ENCODE data around the gene DAZL.

Gene DAZL

DNA sequence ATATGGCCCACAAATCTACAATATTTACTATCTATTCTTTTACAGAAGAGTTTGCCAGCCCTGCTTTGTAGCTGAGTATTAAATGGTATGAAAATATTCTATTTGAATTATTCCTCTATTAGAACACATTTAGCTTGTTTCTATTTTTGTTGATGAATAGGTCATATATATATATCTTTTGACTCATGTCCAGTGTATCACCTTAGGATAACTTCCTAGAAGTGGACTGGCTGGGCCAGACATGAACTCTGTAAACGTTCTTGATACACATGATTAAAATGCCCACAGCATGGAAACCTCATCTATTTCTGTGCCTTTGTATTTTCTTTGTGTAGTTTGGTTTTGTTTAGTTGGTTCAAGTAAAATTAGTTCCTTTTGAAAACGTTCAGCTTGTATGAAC is 37.1 kb downstream of the DAZL start:
- DNase-seq = no peak
- Mint-ChIP-seq H3K27me3 (peaks cover 16% of the 10 kb centered on the region), H3K4me3 (no peak overlapping the region), H3K9me3 (peaks cover 12 to 13% of the 10 kb centered on the region in 2 donors), H3K4me1 (no peaks in the 10 kb centered on the region), H3K27ac (no peak overlapping the region)
- ATAC-seq = no peak

DNA sequence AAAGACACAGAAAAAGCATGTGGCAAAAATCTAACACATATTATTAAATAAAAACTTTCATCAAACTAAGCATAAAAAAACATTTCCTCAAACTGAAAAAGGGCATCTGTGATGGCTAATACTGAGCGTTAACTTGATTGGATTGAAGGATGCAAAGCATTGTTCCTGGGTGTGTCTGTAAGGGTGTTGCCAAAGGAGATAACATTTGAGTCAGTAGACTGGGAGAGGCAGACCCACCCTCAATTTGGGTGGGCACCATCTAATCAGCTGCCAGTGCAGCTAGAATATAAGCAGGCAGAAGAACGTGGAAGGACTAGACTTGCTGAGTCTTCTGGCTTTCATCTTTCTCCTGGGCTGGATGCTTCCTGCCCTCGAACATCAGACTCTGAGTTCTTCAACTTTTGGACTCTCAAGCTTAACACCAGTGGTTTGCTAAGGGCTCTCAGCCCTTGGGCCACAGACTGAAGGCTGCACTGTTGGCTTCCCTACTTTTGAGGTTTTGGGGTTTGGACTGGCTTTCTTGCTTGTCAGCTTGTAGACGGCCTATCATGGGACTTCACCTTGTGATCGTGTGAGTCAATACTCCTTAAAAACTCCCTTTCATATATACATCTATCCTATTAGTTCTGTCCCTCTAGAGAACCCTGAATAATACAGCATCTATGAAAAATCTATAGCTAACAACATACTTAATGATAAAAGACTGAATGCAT is 45.4 kb downstream of the DAZL start:
- Mint-ChIP-seq H3K27me3 (no peaks in the 10 kb centered on the region), H3K9me3 (peaks cover 0 to 7% of the 10 kb centered on the region in 2 donors), H3K27ac (no peak overlapping the region), H3K4me3 (no peak overlapping the region), H3K4me1 (no peaks in the 10 kb centered on the region)
- no peak for DNase-seq
- no peak for ATAC-seq

DNA sequence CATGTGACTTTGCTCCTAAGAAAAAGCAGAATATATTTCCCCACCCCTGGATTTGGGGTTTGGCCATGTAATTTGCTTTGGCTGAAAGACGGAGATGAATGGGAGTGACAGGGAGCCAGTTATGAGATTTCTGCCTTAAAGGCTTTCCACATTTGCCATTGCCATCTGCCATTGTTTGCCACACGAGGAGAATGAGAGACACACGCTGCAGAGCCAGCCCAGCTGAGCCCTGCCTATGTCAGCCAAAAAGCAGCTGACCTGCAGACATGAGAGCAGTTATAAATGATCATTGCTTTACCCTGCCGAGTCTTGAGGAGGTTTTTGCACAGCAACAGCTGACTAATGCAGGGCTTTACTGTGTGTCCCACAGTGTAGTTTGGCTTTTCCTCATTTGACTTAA is 51.1 kb downstream of the DAZL start:
- H3K4me3 Mint-ChIP-seq = no peak overlapping the region
- no peaks in the 10 kb centered on the region for H3K9me3 Mint-ChIP-seq
- H3K27ac Mint-ChIP-seq = no peak overlapping the region
- peaks cover 22% of the 10 kb centered on the region for H3K27me3 Mint-ChIP-seq
- DNase-seq (no peak), ATAC-seq (no peak)
- peaks cover 19% of the 10 kb centered on the region for H3K4me1 Mint-ChIP-seq

DNA sequence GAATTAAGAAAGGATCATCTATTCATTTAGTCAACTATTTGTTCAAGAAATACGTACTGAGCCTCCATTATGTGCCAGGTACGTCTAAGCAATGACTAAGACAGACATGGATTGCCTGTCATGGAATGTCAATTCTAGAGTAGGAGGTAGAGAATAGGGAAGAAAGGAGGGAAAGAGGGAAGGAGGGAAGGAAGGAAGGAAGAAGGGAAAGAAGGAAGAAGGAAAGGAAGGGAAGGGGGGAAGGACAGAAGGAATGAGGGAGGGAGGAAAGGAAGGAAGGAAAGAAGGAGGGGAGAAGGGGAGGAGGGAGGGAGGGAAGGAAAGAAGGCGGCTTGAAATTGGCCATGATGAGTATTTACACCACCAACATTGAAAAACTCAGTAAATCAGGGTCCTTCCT is 52.5 kb downstream of the DAZL start:
- H3K27ac Mint-ChIP-seq = no peak overlapping the region

DNA sequence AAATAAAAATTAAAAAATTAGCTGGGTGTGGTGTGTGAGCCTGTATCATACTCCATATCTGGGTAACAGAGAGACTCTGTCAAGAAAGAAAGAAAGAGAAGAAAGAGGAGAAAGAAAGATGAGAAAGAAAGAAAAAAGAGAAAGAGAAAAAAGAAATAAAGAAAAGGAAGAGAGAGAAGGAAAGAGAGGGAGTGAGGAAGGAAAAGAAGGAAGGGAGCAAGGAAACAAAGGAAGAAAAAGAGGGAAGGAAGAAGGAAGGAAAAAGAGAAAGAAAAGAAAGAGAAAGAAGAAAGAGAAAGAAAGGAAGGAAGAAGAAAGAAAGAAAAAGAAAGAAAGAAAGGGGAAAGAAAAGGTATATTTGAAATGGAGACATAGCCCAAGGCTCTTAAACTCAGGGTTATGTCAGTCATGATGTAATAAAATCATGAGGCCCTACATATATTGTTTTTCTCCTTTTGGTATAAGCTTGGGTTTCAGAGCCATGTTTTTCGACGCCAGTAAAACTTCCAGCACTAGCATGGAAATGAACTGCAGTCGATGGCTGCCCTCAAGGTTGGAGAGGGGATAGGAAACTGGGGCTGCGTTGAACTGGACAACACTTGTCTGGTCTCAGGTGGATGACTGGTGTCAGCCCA is 53.8 kb downstream of the DAZL start:
- ATAC-seq = peak; percentile 26
- Mint-ChIP-seq H3K9me3 (peaks cover 0 to 6% of the 10 kb centered on the region in 2 donors), H3K4me1 (peaks cover 42% of the 10 kb centered on the region), H3K4me3 (no peak overlapping the region), H3K27me3 (peaks cover 22% of the 10 kb centered on the region), H3K27ac (peak overlapping the region; percentile 99)
- no peak for DNase-seq

More for the DNA sequence above, 52.5 kb downstream of the DAZL start:
- Mint-ChIP-seq H3K9me3 (peaks cover 0 to 4% of the 10 kb centered on the region in 2 donors), H3K4me3 (no peak overlapping the region), H3K27me3 (peaks cover 22% of the 10 kb centered on the region), H3K4me1 (peaks cover 29% of the 10 kb centered on the region)
- DNase-seq (no peak), ATAC-seq (no peak)

DNA sequence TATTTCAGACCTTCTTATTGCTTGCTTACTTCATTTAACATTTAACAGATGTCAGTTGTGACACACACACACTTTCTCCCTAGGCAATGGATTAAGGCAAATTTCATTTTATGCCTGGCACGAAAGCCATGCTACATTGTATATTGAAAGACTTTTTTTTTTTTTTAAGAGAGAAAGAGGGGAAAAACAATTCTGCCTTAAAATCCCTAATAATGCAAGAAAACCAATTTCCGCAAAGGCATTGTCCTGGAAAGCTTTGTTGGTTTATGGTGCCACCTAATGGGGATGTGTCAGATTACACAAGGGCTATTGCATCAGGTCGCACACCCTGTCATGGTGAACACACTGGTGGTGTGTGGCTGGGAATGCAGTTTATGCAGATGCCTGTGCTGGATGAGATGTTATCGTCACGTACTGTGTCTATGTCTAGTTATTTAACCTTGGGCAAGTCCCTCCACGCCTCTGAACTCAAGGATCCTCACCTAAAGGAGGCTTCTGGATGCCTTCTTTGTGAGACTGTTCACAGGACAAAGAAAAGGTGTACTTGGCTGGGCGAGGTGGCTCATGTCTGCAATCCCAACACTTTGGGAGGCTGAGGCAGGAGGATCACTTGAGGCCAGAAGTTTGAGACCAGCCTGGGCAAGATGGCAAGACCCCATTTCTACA is 54.4 kb downstream of the DAZL start:
- peaks cover 0 to 6% of the 10 kb centered on the region in 2 donors for H3K9me3 Mint-ChIP-seq
- peak overlapping the region; percentile 99 for H3K27ac Mint-ChIP-seq
- H3K27me3 Mint-ChIP-seq = peaks cover 22% of the 10 kb centered on the region
- H3K4me3 Mint-ChIP-seq = peak overlapping the region; percentile 23 to 42
- ATAC-seq (peak; percentile 100), DNase-seq (peak; percentile 81 to 83)
- H3K4me1 Mint-ChIP-seq = peaks cover 45% of the 10 kb centered on the region

DNA sequence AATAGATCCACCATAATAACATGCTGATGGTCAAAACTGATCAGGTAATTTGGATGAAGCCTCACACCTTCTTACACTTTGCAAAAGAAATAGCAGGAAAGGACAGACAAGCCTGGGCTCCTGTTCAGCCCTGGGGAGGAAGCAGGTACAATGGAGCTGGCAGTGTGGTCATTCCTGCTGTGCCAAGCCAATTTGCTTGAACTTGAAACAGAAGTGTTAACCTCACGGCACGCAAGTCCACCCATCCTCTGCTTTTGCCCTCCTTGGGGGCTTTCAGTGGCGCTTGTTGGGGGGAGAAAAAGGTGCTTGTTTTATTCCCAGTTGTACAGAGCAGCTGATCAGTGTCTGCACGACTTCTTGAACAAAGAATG is 54.9 kb downstream of the DAZL start:
- Mint-ChIP-seq H3K27ac (peak overlapping the region in 1 of 2 donors; percentile 99), H3K4me1 (peaks cover 48% of the 10 kb centered on the region), H3K9me3 (peaks cover 0 to 6% of the 10 kb centered on the region in 2 donors), H3K27me3 (peaks cover 22% of the 10 kb centered on the region), H3K4me3 (peak overlapping the region in 1 of 2 donors; percentile 23)
- no peak for ATAC-seq
- DNase-seq = peak in 1 of 2 donors; percentile 17

DNA sequence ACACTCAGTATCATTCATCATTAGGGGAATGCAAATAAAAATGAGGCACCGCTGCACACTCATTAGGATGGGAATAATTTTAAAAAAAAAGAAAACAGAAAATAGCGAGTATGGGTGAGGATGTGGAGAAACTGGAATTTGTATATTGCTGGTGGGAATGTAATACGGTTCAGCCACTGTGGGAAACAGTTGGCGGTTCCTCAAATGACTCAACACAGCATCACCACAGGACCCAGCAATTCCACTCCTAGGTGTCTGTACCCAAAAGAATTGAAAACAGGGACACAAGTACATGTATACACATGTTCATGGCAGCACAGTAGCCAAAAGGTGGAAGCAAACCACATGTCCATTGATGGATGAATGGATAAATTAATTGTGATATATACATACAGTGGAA is 56.5 kb downstream of the DAZL start:
- Mint-ChIP-seq H3K4me1 (peaks cover 60% of the 10 kb centered on the region), H3K27ac (peak overlapping the region in 1 of 2 donors; percentile 16), H3K9me3 (peaks cover 0 to 6% of the 10 kb centered on the region in 2 donors), H3K27me3 (peaks cover 18% of the 10 kb centered on the region), H3K4me3 (no peak overlapping the region)
- DNase-seq = no peak
- ATAC-seq = no peak

DNA sequence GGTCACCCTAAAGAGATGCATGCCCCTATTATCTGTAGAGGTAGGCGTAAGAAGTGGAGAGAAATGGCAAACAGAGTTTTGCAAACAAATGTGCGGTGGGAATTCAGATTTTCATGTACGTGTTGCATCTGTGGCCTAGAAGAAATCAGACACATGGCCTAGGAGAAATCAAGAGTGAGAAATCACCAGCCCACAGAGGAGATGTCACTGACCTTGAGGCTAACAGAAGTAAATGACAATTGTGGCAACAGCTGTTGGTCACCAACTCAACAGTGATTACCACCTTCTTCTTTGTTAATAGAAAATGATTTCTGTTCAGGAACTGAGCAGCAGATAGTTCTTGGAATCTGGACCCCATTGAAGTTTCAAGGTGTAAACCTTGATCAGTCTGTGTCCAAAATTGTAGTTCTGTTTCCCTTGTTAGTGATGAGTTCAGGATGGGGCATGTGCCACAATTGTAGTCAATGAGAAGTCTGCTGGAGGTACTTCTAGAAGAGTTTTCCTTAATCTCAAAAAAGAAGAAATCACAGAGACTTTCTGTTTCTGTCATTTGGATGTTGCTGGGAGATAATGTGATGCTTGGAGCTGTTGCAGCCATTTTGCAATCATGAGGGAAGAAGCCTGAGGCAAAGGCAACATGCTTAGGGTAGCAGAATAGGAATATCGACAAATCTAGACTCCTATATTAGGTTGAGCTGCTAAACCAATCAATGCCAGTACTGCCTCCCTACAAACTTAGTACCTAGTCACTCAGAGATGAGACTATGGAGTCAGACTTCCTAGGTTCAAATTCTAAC is 57.5 kb downstream of the DAZL start:
- ATAC-seq = no peak
- Mint-ChIP-seq H3K4me1 (peaks cover 65% of the 10 kb centered on the region), H3K27ac (peak overlapping the region in 1 of 2 donors; percentile 77), H3K9me3 (peaks cover 0 to 6% of the 10 kb centered on the region in 2 donors), H3K27me3 (peaks cover 11% of the 10 kb centered on the region), H3K4me3 (no peak overlapping the region)
- DNase-seq = no peak

DNA sequence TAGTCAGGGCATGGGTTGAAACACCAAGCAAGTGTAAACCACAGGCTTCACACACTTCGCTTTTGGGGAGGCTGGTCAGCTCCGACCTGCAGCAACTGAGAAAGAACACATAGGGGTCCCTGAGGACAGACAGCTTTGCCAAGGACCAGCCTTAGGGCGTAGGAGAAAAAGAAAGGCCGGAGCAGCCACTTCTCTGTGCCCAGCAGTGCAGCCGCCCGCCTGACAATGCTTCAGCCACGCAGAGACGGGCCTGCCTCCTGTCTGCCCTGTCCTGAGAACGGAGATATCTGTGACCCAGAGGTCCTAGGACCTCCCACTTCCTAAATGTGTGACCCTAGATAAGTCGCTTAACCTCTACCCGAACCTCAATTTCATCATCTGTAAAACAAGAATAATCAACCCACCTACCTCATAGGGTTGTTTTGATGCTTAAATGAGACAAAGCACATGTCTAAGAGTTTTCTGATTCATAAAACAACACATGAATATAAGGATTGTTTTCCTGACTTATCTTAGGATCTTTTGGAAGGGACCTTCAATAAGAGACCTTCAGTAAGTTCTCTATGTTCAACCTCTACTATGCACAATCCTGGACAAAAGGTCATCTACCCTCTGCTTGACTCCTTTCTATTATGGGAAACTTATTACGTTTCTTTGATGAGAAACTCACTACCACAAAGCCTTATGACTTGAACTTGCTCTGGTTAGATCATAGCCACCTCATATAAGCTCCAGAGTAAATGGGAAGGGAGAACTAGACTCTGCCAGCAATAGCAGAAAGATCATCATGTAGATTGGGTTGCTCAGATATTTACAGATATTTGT is 58.8 kb downstream of the DAZL start:
- Mint-ChIP-seq H3K9me3 (peaks cover 0 to 6% of the 10 kb centered on the region in 2 donors), H3K4me3 (no peak overlapping the region), H3K27ac (no peak overlapping the region), H3K4me1 (peaks cover 62% of the 10 kb centered on the region), H3K27me3 (peaks cover 9% of the 10 kb centered on the region)
- DNase-seq (no peak), ATAC-seq (no peak)

DNA sequence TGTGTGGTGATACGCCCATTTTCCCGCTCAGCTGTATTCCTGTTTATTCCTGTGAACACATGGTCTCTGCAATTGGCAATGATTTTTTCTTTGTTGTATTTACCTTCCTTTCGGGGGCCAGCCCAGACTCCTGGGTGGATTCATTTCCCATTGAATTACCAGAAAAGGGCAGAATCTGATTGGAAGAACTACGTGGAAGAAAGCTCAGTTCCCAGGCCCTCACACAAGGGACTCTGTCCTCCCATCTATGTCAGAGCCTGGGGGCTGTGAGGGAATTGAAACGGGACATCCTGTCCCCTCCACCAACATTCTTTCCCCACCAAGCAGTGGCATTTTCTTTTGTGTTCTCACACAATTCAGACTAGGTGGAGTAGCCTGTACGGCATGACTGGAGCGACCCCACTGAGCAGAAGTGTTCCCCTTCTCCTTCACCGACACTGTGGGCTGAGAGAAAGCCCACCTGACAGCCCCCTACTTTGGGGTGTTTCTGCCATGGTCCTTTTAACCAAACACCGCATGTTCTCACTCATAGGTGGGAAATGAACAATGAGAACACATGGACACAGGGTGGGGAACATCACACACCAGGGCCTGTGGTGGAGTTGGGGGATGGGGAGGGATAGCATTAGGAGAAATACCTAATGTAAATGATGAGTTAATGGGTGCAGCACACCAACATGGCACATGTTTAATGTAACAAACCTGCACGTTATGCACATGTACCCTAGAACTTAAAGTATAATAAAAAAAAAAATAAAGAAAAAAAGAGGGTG is 59.6 kb downstream of the DAZL start:
- H3K4me3 Mint-ChIP-seq = no peak overlapping the region
- ATAC-seq = no peak
- H3K27ac Mint-ChIP-seq = peak overlapping the region in 1 of 2 donors; percentile 19
- peaks cover 0 to 6% of the 10 kb centered on the region in 2 donors for H3K9me3 Mint-ChIP-seq
- peaks cover 17% of the 10 kb centered on the region for H3K27me3 Mint-ChIP-seq
- no peak for DNase-seq
- H3K4me1 Mint-ChIP-seq = peaks cover 54% of the 10 kb centered on the region

DNA sequence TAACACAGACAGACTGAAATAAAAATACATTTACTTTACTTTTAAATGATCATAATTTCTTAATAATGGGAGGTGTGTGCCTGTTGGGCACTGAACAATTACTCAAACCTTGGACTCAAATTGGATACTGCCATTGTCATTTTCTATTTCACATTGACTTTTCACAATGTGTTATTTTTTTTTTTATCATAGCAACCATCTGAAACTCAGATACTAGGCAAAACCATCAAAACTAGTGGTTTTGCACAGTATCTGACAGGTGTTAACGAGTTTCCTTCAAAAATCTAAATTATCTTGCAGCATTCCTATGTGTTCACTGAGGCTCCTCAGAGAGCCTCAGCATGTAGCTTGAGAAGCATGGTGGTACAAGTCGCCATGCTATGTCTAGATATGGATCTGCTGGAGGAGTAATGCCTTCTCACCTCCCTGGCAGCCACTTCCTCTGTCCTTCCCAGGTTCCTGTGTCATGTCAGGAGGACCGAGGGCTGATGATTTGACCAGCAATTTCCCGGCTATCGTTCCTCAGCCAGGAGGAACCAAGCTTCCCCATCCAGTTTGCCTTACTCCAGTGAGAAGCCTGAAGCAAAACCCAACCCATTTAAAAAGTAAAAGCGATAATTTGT is 61.9 kb downstream of the DAZL start:
- peaks cover 42% of the 10 kb centered on the region for H3K4me1 Mint-ChIP-seq
- H3K9me3 Mint-ChIP-seq = peaks cover 5 to 6% of the 10 kb centered on the region in 2 donors
- DNase-seq (no peak), ATAC-seq (no peak)
- H3K27ac Mint-ChIP-seq = no peak overlapping the region
- peaks cover 25% of the 10 kb centered on the region for H3K27me3 Mint-ChIP-seq
- no peak overlapping the region for H3K4me3 Mint-ChIP-seq

DNA sequence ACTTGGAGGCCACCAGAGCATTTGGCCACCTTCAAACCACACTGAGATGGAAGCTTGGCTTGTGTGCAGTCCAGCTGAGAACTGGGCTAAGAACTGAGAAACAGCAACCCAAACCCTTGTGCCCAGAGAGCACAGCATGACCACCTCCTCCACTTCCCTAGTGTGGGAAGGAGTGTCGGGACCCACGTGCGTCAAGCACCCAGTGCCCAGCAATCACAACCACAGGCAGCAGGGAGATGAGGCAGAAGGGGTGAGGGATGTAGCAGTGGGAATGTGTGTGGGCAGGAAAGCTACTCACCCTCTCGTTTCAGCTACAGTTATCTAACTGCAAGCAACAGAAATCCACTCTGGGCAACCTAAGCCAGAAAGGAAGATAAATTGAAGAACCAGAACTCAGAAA is 66.7 kb downstream of the DAZL start:
- no peak for ATAC-seq
- H3K27me3 Mint-ChIP-seq = peaks cover 36% of the 10 kb centered on the region
- peaks cover 7% of the 10 kb centered on the region for H3K4me1 Mint-ChIP-seq
- no peak overlapping the region for H3K4me3 Mint-ChIP-seq
- H3K9me3 Mint-ChIP-seq = peaks cover 0 to 5% of the 10 kb centered on the region in 2 donors
- DNase-seq = no peak
- no peak overlapping the region for H3K27ac Mint-ChIP-seq

DNA sequence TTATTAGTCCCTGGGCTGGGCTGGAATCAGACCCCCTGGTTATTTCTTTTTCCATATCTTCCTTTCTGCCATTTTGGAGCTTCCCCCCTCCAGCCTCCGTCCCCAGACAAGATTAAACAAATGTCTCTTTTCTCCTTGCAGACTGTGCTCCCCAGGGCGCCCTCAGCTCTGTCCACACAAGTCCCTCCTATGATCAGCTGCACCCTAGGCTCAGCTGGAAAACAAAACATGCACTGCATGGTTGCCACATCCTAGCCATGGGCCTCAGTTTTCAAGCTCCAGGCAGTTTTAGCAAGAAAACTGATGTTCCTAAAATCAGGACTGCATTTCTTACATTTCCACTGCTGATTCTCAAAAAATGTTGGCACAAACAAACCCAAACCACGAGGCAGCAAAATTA is 68.2 kb downstream of the DAZL start:
- peaks cover 4% of the 10 kb centered on the region for H3K4me1 Mint-ChIP-seq
- H3K27me3 Mint-ChIP-seq = peaks cover 27% of the 10 kb centered on the region
- DNase-seq (no peak), ATAC-seq (no peak)
- H3K9me3 Mint-ChIP-seq = peaks cover 0 to 5% of the 10 kb centered on the region in 2 donors
- no peak overlapping the region for H3K4me3 Mint-ChIP-seq
- no peak overlapping the region for H3K27ac Mint-ChIP-seq

Data from stimulated activated naive CD8-positive, alpha-beta T cell treated with anti-CD3 and anti-CD28 coated beads, Interleukin-15, amount 100 ng/mL, for 72 hours (primary cell).